NCI-H2196 (cell line): ENCODE measurements around the gene MESP1.

Source experiments
- DNase-seq: peaks from one replicate; lab custom pipeline; 2025; ENCODE audit not compliant: unreplicated experiment; lab: John Stamatoyannopoulos, UW

MESP1 gene

GRCh38 chr15:89781891-89782618, 31.0 kb upstream of the MESP1 start:
- DNase-seq = no peak

GRCh38 chr15:89781055-89781454, 30.0 kb upstream of the MESP1 start:
- DNase-seq = no peak

DNA sequence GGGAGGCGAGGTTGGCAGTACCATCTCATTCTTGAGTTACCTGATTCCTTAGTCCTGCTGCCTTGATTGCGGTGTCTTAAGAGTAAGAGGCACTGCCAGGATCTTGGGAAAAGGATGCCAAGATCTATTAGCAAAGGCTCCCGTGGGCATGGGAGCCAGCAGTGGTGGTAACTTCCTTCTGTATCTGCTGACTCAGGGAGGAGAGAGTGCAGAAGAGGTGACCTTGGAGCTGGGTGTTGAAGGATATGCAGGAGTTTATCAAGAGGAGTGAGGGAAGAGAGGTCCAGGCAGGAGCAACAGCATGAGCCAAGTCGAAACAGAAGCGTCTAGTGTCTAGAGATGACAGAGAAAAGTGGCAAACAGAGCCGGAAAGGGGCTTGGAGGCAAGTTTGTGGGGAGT, 29.6 kb upstream of the MESP1 start:
- DNase-seq = no peak

DNA sequence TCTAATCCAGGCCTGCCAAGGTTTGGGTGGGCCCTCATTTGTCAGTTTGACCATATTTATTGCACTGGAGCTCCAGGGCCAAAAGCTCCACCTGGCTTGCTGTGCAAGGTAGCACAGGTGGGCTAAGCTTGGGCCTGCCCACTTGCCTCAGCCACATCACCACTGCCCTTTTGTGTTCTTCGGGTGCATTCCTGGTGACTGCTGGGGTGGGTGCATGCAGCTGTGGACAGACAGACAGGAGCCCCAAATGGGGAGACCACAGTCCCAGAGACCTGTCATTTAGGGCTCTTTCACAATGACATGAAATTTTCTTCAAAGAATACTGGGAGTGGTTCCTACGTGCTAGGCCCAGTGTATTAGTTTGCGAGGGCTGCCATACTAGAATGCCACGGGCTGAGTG, 27.8 kb upstream of the MESP1 start:
- DNase-seq = no peak

- no peak for DNase-seq
These were observed 26.8 kb upstream of the MESP1 start for GRCh38 chr15:89777782-89778380.

GRCh38 chr15:89777073-89777751, 26.2 kb upstream of the MESP1 start:
- no peak for DNase-seq

DNA sequence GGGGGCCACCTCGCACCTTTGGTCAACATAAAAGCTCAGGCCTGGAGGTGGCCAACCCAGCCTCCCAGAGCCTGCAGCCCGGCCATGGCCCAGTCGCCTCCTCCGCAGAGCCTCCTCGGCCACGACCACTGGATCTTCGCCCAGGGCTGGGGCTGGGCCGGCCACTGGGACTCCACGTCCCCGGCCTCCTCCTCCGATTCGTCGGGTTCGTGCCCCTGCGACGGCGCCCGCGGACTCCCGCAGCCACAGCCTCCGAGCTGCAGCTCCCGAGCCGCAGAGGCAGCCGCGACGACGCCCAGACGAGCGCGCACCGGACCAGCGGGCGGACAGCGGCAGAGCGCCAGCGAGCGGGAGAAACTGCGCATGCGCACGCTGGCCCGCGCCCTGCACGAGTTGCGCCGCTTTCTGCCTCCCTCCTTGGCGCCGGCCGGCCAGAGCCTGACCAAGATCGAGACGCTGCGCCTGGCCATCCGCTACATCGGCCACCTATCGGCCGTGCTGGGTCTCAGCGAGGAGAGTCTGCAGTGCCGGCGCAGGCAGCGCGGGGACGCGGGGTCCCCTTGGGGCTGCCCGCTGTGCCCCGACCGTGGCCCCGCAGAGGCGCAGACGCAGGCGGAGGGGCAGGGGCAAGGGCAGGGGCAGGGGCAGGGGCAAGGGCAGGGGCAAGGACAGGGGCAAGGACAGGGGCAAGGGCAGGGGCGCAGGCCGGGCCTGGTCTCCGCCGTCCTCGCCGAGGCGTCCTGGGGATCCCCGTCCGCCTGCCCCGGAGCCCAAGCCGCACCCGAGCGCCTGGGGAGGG, 25.4 kb upstream of the MESP1 start, which contains the start of gene MESP2:
Gene MESP2, plus strand, starts transcription at position 59 of the 799 bp plus-strand sequence. Its CDS starts 26 bp downstream, at position 85.
- peak; percentile 79 for DNase-seq

GRCh38 chr15:89775815-89776214, 24.8 kb upstream of the MESP1 start:
- no peak for DNase-seq

GRCh38 chr15:89774492-89774891, 23.4 kb upstream of the MESP1 start:
- DNase-seq = no peak

DNA sequence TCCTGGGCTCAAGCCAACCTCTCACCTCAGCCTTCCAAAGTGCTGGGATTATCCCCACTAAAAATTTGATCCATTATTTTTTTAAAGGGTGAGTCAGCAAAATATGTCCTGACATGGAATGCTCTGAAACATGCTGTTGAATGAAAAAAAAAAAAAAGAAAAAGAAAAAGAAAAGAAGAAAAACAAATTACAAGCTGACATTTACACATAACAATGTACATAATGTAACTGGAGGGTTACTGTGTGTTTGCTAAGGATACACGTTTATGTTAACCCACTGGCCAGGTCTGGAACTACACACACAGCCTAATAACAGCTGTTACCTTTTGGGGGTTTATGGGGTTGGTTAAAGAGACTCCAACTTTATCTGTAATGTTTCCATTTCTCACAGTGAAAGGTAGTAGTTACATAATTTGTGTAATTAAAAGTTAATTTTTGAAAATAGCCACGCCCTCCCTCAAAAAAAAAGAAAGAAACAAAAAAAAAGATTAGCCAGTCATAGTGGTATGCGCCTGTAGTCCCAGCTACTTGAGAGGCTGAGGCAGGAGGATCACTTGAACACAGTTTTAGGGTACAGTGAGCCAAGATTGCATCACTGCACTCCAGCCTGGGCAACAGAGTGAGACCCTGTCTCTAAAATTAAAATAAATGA, 22.0 kb upstream of the MESP1 start:
- DNase-seq = no peak

DNA sequence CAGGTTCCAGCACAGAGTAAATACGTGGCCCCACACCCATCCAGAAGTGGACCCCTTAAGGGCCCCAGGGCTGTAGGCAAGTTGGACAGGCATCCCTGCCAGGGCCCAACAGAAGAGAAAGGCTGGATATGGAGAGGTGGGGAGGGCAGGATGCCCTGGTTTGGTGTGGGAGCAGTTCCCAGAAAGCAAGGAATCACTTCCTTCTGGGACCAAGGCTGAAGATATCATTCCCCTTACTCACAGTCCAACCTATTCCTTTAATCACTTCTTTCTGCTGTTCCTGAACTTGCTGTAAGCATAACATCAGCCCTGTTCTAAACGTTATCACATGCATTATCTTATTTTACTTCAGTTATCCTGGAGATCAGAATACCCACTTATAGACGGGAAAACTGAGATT, 19.0 kb upstream of the MESP1 start:
- no peak for DNase-seq

DNA sequence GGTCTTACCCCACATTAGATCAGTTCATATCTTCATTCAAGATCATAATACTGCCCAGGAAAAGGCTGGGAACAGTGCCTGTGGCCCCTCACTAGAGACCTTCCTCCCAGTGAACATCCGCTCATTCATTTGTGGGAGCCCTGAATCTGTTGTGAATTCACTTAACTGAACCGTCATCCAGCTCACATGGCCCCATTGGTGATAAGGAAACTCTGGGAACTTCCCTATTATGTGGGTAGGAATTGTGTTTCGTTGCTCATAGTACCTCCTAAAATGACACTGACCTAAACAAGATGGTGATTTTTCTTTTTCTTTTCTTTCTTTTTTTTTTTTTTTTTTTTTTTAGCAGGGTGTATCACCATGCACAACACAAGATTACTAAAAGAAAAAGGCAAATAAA, 18.3 kb upstream of the MESP1 start:
- no peak for DNase-seq

- peak; percentile 61 for DNase-seq
These were observed 17.0 kb upstream of the MESP1 start for GRCh38 chr15:89768071-89768500.

DNA sequence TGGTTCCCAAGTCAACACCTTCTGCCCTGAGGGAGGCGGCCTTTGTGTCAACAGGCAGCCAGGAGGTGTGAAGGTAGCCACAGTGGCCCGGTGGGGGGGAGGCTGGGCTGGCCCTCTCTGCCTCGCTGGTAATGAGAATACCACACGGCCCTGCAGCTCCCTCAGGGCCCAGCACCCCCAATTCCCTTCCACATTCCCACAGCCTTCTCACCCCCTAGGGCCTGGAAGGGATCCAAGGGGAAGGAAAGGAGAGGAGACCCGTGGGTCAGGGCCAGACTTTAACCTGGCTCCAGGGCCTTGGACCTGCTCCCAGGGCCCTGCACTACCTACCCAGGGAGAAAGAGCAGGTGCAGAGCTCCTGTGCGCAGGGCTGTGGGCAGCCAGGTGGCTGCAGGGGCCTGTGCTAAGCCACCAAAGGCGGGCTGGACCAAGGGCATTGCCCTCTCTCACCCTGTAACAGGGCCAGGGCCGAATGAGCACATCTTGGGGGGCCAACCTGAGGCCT, 16.4 kb upstream of the MESP1 start:
- peak; percentile 60 for DNase-seq

DNA sequence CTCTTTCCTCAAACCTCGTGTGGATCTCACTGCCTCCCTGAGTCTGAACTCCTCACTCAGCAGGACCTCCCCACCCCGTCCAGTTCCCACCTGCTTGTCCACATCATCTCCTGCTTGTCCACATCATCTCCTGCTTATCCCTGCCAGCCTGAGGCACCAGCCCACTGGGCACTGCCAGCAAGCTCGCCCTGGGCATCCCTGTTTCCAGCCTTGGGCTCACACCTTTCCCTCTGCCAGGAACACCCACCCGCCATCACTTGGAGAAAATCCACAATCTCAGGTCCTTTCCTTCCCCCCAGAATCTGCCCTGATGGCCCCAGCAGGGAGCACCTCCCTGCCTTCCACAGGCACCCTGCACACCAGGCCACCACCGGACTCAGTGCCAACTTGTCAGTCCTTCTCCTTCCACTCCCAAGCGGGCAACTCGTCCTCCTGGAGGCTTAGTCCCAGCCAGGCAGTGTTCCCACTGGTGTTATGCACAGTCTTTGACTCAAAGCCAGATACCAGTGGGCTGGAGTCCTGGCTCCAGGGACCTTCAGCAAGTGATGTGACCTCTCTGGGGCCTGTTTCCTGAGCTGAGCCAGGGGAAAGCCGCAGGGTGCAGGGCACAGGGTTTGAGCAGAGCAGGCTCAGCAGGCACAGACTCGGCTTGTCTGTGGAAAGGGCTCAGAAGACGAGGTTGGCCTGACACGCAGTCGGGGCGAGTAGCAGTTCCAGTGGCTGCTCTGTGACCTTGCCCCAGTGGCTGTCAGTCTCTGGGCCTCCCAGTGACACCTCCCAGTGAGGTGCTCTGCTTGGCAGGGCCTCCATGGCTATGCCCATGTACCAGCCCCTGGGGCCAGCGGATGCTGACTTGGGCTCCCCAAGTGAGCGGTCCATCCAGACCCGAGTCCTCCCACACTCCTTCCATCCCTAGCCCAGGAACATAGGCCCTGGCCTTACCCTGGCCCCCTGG, 15.6 kb upstream of the MESP1 start:
- DNase-seq = no peak

GRCh38 chr15:89765694-89766093, 14.6 kb upstream of the MESP1 start:
- DNase-seq = no peak

DNA sequence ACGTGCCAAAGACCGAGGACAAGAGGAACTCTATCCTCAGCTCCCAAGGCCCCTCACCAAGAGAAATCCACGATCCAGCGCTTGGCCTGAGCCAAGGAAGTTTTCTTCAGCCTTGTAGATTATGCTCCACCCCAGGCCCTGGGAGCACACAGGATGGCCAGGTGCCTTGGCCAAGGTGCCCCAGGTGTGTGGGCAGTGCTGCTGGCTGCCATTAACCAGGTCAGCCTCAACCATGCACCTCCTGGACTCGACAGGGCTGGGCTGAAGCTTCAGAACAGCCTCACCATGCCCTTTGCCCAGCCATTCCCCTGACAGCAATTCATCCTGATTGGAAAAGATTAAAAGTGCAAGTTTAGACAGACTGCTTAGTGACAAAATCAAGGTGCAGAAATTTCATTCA, 10.9 kb upstream of the MESP1 start:
- no peak for DNase-seq

DNA sequence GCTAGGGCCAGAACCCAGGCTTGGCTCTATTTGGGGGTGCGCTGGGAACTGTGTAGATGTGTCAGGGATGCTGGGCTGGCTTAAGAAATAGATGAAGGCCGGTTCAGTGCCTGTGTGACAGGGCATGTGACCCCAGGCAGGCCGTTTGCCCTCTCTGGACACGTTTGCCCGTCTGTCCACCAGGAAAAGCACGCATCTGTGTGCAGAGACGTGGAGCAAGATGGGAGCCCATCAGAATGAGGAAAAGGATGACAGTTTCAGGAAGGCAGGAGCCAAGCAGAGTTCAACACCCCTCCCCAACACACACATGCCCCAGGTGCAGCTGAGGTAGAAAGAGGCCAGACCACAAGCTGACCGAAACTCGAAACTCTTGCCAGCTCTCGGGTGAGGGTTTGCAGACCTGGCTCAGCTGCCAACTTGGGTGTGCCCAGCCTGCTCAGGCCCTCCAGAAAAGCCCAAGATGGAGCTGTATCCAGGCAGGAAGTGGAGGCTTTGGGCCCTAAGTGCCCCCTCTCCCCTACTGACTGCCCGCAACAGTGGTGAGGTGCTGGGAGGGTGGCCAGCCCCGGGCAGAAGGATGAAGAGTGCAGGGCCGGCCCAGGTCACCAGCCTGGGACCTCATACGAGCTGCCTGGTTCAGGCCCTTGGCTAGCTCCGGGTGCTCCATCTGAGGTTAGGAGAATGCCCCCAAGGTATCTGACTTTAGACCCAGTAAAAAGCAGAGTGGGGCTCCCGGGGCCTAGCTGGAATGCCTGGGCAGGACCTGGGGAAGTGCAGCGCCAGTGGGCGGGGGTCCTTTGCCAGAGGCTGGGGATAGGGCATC, 10.2 kb upstream of the MESP1 start:
- DNase-seq = peak; percentile 62
